ENCODE data around the gene STK4.

DNA sequence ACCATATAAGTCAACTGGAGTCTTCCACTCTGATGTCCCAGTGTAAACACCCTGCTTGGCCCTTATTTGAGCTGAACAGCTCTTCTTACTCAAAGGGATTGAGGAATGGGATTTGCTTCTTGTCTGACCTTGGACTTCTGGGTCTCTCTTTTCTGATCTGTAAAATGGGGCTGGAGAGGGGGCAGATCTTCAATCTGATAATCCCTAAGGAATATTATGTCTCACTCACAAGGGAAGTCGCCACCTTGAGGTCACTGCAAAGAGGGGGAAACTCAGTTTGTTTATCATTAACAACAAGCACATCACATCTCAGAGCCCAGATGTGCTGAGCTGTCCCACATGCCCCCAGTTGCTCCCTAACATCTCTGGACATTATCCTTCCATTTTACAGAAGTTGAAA lies 119.6 kb downstream of the STK4 start:
- TF ChIP-seq CTCF (IDR thresholded peaks at IDR 0.05) (no peak), POLR2AphosphoS5 (IDR thresholded peaks at IDR 0.05; ENCODE audit: insufficient read depth in 1 of 2, low read depth in 1 of 2) (no peak), POLR2A (IDR thresholded peaks at IDR 0.05) (no peak)

Measured in vagina (tissue), 2 donors.